ENCODE measurements around the gene LRRN4CL.

DNA sequence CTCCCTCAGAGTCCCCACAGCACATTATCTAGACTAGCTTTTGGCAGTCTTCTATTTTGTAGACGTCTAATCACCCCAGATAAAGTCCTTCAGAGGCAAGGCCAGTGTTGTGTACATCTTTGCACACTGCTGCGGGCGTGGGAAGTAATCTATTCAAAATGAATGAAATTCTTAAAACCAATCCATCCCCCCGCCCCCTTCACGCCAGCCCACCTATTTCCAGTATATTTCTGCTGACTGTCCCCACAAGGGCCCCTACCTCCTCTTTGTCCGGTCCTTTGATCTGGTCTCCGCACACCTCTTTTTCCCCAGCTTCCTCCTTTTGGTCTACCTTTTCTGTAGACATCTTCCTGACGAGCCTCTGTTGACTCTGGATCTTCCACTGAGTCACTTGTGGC lies 17.5 kb upstream of the LRRN4CL start:
- TF ChIP-seq, protein P1, sequence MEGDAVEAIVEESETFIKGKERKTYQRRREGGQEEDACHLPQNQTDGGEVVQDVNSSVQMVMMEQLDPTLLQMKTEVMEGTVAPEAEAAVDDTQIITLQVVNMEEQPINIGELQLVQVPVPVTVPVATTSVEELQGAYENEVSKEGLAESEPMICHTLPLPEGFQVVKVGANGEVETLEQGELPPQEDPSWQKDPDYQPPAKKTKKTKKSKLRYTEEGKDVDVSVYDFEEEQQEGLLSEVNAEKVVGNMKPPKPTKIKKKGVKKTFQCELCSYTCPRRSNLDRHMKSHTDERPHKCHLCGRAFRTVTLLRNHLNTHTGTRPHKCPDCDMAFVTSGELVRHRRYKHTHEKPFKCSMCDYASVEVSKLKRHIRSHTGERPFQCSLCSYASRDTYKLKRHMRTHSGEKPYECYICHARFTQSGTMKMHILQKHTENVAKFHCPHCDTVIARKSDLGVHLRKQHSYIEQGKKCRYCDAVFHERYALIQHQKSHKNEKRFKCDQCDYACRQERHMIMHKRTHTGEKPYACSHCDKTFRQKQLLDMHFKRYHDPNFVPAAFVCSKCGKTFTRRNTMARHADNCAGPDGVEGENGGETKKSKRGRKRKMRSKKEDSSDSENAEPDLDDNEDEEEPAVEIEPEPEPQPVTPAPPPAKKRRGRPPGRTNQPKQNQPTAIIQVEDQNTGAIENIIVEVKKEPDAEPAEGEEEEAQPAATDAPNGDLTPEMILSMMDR (conservative IDR thresholded peaks at IDR 0.05; ENCODE audit: low read length) = no peak
- TF ChIP-seq EZH2phosphoT487 (IDR thresholded peaks at IDR 0.05; ENCODE audit: borderline replicate concordance, low read depth, low read length) = no peak

Measured in OCI-LY7 (cell line).